T follicular helper cell (primary cell): ENCODE data around the gene INAFM1.

Experiments
- DNase-seq: peaks from one replicate; pipeline ENCODE4 v3.0.0-alpha.2; 2020; ENCODE audit warnings: low read depth

Gene INAFM1

DNA sequence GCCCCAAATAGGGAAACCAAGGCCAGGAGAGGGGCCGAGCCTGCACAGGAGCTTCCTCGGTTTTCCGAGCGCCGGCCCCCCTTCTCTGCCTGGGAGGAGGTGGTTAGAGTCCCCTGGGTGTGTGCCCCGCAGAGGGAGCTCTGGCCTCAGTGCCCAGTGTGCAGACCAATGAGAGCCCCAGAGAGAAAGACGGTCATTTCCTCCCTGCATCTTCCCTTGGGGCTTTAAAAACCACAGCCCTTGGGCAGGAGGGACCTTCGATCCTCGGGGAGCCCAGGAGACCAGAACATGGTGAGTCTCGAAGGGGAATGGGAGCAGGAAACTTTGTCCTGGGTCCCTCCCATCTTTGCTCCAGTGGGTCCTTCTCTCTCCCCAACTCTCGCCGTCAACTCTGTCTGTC lies 34.9 kb downstream of the INAFM1 start, which contains the start of gene C5AR1:
Gene C5AR1 (plus strand): TSS at position 254 of the 400 bp plus-strand sequence. CDS start 35 bp downstream, at position 289.
- DNase-seq, result no peak

DNA sequence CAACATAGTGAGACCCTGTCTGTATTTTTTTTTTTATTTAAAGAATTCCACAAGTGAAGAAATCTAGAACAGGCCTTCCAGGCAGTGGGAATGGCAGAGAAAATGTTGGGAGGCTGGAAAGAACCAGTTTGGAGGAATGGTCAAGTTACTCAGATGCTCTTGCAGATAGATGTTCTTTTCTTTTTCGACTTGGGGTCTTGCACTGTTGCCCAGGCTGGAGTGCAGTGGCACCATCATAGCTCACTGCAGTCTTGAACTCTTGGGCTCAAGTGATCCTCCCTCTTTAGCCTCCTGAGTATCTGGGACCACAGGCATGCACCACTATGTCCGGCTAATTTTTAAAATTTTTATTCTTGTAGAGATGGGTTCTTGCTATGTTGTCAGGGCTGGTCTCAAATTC lies 35.6 kb downstream of the INAFM1 start:
- DNase-seq, result no peak

DNA sequence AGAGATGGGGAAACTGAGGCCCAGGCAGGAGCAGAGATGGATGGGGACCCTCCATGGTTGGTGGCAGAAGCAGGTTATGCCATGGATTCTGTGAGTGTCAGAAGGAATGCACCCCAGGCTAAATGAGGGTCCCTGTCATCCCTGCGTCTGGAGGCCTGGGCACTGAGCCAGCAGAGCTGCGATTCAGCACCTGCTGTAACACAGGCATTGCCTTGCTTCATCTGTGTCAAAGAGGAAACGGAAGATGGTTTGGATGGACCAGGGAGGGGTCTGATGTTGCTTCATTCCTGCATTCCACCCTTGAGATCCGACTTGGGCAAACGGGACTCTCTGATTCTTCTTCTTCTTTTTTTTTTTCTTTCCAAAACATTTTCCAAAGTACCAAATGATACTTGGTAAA lies 36.1 kb downstream of the INAFM1 start:
- DNase-seq, result no peak

DNA sequence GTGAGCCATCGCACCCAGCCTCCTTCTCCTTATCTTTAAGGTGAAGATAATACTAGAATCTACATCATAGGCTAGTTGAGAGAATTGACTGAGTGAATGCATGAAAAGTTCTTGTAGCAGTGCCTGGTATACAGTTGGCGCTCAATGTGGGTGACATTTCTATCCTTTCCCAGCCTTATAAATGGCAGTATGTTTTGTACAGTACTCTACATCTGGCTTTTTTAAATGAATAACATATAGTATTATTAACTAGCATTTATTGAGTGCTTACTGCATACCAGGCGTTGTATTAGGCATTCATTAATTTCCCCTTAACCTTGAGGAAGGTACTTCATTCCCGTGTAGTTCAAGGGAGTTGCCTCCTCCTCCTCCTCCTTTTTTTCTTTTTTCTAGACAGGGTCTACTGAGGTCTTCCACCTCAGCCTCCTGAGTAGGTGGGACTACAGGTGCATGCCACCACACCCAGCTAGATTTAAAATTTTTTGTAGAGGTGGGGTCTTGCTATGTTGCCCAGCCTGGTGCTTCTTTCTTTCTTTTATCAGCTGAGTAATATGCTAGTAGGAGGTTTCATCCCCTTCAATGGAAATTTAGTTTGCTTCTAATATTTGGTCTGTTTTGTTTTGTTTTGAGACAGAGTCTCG lies 37.8 kb downstream of the INAFM1 start:
- no peak for DNase-seq

DNA sequence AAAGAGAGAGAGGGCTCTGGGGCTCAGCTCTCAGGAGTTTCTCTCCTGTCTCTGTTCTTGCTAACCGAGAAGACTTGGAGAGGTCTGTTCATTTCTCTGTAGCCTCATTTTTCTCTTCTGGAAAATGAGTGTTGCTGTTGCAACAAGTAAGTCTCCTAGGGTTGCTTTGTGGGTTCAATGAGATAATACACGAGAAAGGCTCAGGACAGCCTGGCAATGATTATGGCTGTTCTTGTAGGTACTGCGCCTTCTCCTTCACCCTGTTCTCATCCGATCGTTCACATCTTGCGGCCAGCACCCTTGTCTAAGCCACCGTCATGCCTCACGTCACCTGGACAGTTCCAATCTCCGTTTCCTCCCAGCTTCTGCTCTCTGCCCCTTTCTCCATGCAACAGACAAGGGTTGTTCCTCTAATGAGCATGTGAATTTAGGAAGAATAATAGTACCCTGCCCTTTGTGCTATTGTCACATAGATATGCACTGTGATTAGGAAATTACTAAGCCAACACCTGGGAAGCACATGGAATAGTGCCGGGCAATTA lies 39.1 kb downstream of the INAFM1 start:
- no peak for DNase-seq

DNA sequence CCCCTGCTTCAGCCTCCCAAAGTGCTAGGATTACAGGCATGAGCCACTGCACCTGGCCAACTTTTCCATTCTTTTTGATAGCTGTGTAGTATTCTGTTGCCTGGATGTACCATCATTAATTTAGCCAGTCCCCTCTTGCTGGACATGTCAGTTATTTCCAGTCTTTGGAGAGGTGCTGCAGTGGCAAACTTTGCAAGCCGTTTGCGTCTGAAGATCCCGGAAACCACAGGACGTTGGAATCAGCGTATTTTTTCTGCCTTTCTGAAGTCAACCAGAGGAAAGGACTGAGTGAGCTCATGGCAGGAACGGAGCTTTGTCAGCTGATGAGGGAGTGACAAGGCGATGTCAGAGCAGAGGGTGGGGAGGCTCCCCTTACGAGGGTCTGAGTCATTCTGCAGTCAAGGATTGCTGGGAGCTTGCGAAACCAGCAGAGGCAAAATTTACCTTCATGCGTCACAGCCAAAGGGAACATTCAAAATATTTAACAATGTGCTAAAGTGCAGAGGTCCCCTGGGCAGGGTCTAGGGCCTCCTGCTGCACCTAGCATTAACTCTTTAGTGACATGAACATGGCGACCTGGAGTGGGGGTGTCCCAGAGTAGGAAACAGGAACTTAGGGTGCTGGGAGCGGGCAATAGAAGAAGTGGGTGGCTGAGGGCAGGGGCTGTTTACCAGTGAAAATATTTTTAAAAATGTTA lies 40.6 kb downstream of the INAFM1 start:
- DNase-seq, result no peak

DNA sequence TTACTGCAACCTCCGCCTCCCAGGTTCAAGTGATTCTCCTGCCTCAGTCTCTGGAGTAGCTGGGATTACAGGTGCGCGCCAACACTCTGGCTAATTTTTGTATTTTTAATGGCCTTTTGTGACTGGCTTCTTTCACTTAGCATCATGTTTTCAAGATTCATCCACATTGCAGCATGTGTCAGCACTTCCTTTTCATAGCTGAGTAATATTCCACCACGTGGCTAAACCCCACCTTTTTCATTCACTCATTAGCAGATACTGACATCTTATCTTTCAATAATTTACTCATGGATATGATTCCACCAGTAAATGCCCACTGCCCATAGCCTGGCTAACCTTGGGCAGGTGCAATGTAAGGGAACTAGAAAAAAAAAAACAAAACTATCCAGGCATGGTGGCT lies 41.8 kb downstream of the INAFM1 start:
- DNase-seq, result no peak

DNA sequence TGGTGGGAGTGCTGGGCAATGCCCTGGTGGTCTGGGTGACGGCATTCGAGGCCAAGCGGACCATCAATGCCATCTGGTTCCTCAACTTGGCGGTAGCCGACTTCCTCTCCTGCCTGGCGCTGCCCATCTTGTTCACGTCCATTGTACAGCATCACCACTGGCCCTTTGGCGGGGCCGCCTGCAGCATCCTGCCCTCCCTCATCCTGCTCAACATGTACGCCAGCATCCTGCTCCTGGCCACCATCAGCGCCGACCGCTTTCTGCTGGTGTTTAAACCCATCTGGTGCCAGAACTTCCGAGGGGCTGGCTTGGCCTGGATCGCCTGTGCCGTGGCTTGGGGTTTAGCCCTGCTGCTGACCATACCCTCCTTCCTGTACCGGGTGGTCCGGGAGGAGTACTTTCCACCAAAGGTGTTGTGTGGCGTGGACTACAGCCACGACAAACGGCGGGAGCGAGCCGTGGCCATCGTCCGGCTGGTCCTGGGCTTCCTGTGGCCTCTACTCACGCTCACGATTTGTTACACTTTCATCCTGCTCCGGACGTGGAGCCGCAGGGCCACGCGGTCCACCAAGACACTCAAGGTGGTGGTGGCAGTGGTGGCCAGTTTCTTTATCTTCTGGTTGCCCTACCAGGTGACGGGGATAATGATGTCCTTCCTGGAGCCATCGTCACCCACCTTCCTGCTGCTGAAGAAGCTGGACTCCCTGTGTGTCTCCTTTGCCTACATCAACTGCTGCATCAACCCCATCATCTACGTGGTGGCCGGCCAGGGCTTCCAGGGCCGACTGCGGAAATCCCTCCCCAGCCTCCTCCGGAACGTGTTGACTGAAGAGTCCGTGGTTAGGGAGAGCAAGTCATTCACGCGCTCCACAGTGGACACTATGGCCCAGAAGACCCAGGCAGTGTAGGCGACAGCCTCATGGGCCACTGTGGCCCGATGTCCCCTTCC lies 45.5 kb downstream of the INAFM1 start:
- DNase-seq, result no peak

DNA sequence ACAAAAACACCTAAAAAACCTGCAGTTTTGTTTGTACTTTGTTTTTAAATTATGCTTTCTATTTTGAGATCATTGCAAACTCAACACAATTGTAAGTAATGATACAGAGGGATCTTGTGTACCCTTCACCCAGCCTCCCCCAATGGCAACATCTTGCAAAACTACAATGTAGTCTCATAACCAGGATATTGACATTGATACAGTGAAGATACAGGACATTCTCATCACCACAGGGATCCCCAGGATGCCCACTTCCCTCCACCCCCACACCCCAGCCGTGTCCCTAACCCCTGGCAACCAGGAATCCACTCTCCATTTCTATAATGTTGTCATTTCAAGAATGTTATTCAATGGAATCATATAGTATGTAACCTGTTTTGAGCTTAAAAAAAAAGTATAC lies 46.9 kb downstream of the INAFM1 start:
- DNase-seq, result no peak

DNA sequence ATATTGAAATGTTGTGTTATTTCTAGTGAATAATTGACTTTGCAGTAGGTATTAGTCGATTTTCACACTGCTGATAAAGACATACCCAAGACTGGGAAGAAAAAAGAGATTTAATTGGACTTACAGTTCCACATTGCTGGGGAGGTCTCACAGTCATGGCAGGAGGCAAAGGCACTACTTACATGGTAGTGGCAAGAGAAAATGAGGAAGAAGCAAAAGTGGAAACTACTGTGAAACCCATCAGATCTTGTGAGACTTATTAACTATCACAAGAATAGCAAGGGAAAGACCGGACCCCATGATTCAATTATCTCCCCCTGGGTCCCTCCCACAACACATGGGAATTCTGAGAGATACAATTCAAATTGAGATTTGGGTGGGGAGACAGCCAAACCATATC lies 47.4 kb downstream of the INAFM1 start:
- DNase-seq, result no peak

DNA sequence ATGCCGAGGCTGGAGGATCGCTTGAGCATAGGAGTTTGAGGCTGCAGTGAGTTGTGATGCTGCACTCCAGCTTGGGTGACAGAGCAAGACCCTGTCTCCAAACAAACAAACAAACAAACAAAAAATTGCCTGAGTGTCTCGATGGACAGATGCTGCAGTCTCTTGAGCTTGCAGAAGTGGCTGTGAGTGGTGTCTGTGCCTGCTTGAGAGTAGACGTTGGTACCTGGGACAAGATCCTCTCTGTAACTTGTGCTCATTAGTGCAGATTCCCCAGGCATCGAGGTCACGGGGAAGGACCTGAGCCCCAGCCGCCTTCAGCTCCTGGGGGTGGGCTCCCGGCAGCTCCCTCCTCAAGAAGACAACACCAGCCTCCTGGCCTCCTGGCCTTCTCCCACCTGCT lies 48.7 kb downstream of the INAFM1 start:
- no peak for DNase-seq

DNA sequence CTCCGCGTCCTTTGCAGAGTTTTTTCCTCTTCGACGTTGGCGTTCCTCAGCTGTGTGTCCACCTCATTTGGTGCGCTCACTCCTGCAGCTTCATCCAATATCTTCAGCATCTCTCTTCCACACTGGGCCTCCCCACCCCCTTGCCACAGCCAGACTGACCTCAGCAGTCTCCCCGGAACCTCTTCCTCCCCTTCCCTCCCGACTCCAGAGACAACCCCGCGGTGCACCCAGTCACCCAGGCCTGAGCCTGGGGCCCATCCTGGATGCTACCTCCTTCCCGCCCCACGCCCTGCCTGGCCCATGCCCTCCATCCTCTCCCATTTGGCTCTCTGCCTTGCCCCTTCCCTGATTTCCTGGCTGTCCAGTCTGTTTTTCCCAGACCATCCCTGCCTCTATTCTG lies 49.2 kb downstream of the INAFM1 start:
- no peak for DNase-seq

DNA sequence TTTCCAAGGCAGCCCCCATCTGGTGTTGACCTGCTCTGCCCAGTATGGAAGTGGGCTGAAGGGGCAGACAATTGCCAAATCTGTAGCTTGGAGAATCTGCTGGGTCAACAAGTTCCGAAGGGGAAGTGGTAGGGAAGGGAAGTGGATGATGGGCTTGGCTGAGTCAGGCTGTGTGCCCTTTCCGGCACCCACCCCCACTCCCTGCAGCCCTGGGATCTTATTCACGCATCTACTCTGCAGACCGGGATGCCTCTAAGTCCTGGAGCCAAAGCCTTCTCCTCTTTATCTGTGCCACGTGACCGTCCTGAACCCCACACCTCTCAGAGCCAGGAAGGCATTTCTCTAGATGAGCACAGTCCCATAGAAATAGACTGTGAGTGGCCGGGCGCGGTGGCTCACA lies 49.8 kb downstream of the INAFM1 start:
- no peak for DNase-seq
